ENCODE data around the gene SLC26A6. TPM values are rescaled to one million over a fixed set of nuclear protein-coding genes. Genes with fewer than 3 reads are reported as not detected.
A peak's percentile ranks its signal among the peaks of the same experiment; 100 is the strongest.

SLC26A6 gene
- total and polyA plus RNA-seq, 2 of the 13 experiments (the other 11 are each of a cell fraction or from before 2014, with no cell fraction given), result 40.7 to 184 TPM

- H3K27ac ChIP-seq (ENCODE audit: extremely low read length, insufficient read depth, low read length), result no peak overlapping the region
Measured at GRCh38 chr3:48679411-48680391, 44.4 kb upstream of the SLC26A6 start.

DNA sequence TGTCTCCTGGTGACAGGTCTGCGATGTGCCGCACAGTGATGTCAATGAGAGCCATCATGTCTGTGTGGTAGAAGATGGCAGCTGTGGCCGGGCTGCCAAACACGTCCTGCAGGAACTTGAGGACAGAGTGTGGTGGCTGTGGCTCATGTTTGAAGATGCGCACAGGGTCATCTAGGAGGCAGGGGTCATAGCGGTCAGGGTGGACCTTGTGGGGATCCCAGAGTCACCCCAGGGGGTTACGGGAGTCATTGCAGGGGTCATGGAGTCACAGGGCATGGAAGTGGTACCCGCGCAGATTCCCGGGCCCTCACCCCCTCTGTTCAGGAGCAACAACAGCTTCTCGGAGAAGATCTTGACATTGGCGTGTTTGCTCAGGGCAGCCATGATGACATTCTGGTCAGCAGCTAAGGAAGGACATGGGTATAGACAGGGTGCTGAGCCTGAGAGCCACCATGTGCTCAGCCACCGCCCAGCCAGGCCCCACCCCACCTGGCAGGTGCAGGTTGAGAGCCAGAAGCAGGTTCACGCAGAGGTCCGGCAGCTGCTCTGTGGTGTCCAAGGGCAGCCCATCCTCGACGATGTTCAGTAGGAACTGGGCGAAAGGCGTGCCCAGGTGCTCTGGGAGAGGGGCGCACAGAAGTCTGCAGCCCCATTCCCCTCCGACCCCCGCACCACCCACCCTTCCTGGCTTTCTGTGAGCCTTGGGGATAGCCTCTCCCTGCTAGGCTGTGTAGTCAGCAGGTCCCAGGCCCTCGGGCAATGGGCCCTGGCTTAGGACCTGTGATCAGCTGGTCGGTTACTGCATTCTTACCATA is 43.5 kb upstream of the SLC26A6 start:
- POLR2A ChIA-PET, result no interaction called here
- intact Hi-C loops (cut with micrococcal nuclease; ENCODE audit: unreplicated experiment), result no loop called here

More at GRCh38 chr3:48679411-48680391, 44.4 kb upstream of the SLC26A6 start:
- Histone ChIP-seq H2AFZ (ENCODE audit: low read length) (no peak overlapping the region), H3K27me3 (ENCODE audit: control insufficient read depth in 1 of 2, insufficient read depth in 2 of 2, low read length in 2 of 2) (no peaks in the 10 kb centered on the region), H3K4me1 (ENCODE audit: insufficient read depth, low read length) (peaks cover 19% of the 10 kb centered on the region), H3K4me3 (replicated peaks in 1 of 3; ENCODE audit: insufficient read depth in 1 of 3, low read depth in 2 of 3, low read length in 3 of 3) (no peak overlapping the region), H3K79me2 (ENCODE audit: insufficient read depth, low read length) (peaks cover 18% of the 10 kb centered on the region), H3K36me3 (replicated peaks in 1 of 2; ENCODE audit: control insufficient read depth in 1 of 2, insufficient read depth in 2 of 2, low read length in 2 of 2) (peaks cover 41 to 68% of the 10 kb centered on the region in 2 experiments), H3K4me2 (ENCODE audit: low read depth, low read length) (no peak overlapping the region), H3K9me3 (ENCODE audit: low read length) (no peaks in the 10 kb centered on the region), H3K9ac (ENCODE audit: insufficient read depth, low read depth, low read length) (no peak overlapping the region), H4K20me1 (ENCODE audit: insufficient read depth, low read length) (0 out of 2 replicates have a peak, but pooled peaks cover 4% of the 10 kb centered on the region)
- WGBS (ENCODE audit: low lambda C conversion rate), result 96% methylated on average over 17 of the region's 20 CpGs
- ATAC-seq, result no peak
- no TSS peak for BruUV-seq (replicated peaks)
- intact Hi-C loops (cut with micrococcal nuclease; ENCODE audit: unreplicated experiment) (no loop called here), in situ Hi-C loops (cut with HindIII; ENCODE audit: extremely low pct_ligation_motif_present, low pct_unique_long_range_greater_than_20kb) (no loop called here)
- no peak for FAIRE-seq
- TF ChIP-seq ZNF563 (CRISPR knock-in tag; IDR thresholded peaks at IDR 0.05) (no peak), AGO2 (optimal IDR thresholded peaks at IDR 0.05; ENCODE audit: low read depth, low read length) (peak; percentile 4)
- POLR2A ChIA-PET, result no interaction called here
- DNase-seq (ENCODE audit: low spot score), result no peak
- CTCF ChIA-PET (ENCODE audit: low intra/inter-chr PET ratio, low total read pairs), result no interaction called here

More for the DNA sequence above, 43.5 kb upstream of the SLC26A6 start:
- Histone ChIP-seq H3K9me3 (ENCODE audit: low read length) (no peaks in the 10 kb centered on the region), H3K27ac (ENCODE audit: extremely low read length, insufficient read depth, low read length) (no peak overlapping the region), H3K27me3 (ENCODE audit: control insufficient read depth in 1 of 2, insufficient read depth in 2 of 2, low read length in 2 of 2) (no peaks in the 10 kb centered on the region), H3K4me1 (ENCODE audit: insufficient read depth, low read length) (peaks cover 10% of the 10 kb centered on the region), H3K4me2 (ENCODE audit: low read depth, low read length) (no peak overlapping the region), H2AFZ (ENCODE audit: low read length) (no peak overlapping the region), H3K36me3 (replicated peaks in 1 of 2; ENCODE audit: control insufficient read depth in 1 of 2, insufficient read depth in 2 of 2, low read length in 2 of 2) (peaks cover 44 to 72% of the 10 kb centered on the region in 2 experiments), H4K20me1 (ENCODE audit: insufficient read depth, low read length) (0 out of 2 replicates have a peak, but pooled peaks cover 4% of the 10 kb centered on the region), H3K79me2 (ENCODE audit: insufficient read depth, low read length) (peaks cover 8% of the 10 kb centered on the region), H3K9ac (ENCODE audit: insufficient read depth, low read depth, low read length) (no peak overlapping the region), H3K4me3 (replicated peaks in 1 of 3; ENCODE audit: insufficient read depth in 1 of 3, low read depth in 2 of 3, low read length in 3 of 3) (no peak overlapping the region)
- CTCF ChIA-PET (ENCODE audit: low intra/inter-chr PET ratio, low total read pairs), result no interaction called here
- WGBS (ENCODE audit: low lambda C conversion rate), result 96% methylated on average over 14 of the region's 24 CpGs
- no peak for DNase-seq (ENCODE audit: low spot score)
- no peak for FAIRE-seq
- BruUV-seq (replicated peaks), result no TSS peak
- TF ChIP-seq, protein P1, sequence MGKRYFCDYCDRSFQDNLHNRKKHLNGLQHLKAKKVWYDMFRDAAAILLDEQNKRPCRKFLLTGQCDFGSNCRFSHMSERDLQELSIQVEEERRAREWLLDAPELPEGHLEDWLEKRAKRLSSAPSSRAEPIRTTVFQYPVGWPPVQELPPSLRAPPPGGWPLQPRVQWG (CRISPR knock-in tag; IDR thresholded peaks at IDR 0.05; ENCODE audit: borderline replicate concordance, low read depth), result no peak
- TF ChIP-seq HNF4G (IDR thresholded peaks at IDR 0.05; ENCODE audit: borderline replicate concordance, low read depth, low read length), result no peak
- TF ChIP-seq HNF4G (CRISPR knock-in tag; IDR thresholded peaks at IDR 0.05; ENCODE audit: borderline replicate concordance, low read depth), result no peak
- TF ChIP-seq ZNF652 (CRISPR knock-in tag; IDR thresholded peaks at IDR 0.05; ENCODE audit: borderline replicate concordance, low read depth), result no peak
- TF ChIP-seq RBFOX2 (IDR thresholded peaks at IDR 0.05; ENCODE audit: low read depth, low read length), result 0 out of 2 replicates have a peak, but pooled peaks have one; percentile 11
- TF ChIP-seq HDAC1 (CRISPR knock-in tag; IDR thresholded peaks at IDR 0.05), result no peak
- in situ Hi-C loops (cut with HindIII; ENCODE audit: extremely low pct_ligation_motif_present, low pct_unique_long_range_greater_than_20kb), result no loop called here
- no peak for ATAC-seq

All from HepG2 (cell line).